Panc1 (cell line): ENCODE data around the gene DAB2IP. TPM values are rescaled to one million over a fixed set of nuclear protein-coding genes. Genes with fewer than 3 reads are reported as not detected.

ENCODE experiments used
- ATAC-seq: fragments of 200-7000 bp; cut with Tn5 transposase; 2 replicates; pipeline ENCODE4 v1.9.1; 2020; ENCODE audit warnings: mild to moderate bottlenecking, moderate library complexity
- BruUV-seq: library from RNA; stranded (reverse); fragments of 400-500 nt; replicated peaks from 2 replicates; lab custom pipeline; 2021; lab: Mats Ljungman, UMichigan
- CTCF ChIA-PET: fragments of 300-600 bp; sonication (Branson Sonifier 250); formaldehyde crosslinking; loops from one replicate; lab custom pipeline; 2022; ENCODE audit warnings: antibody characterized with exemption; lab: Charles Lee
- POLR2A ChIA-PET: fragments of 300-600 bp; sonication (Branson Sonifier 250); formaldehyde crosslinking; loops from one replicate; lab custom pipeline; 2022; ENCODE audit warnings: antibody characterized with exemption; lab: Charles Lee
- DNase-seq: peaks from one replicate; pipeline ENCODE4 v3.0.0-alpha.2; 2010; ENCODE audit warnings: low read depth, low spot score
- H3K27ac ChIP-seq: 2 replicates; pipeline ENCODE4 v1.5.1; 2011; ENCODE audit warnings: mild to moderate bottlenecking, low read length, inconsistent platforms
- H3K27me3 ChIP-seq: fragments of 200-500 bp; sonication (Bioruptor generic); 2 replicates; pipeline ENCODE4 v1.6.0; 2014; ENCODE audit warnings: low read length, inconsistent platforms; ENCODE audit not compliant: control insufficient read depth, insufficient read depth
- H3K36me3 ChIP-seq: fragments of 200-500 bp; sonication (Bioruptor generic); 2 replicates; pipeline ENCODE4 v1.5.1; 2014; ENCODE audit warnings: inconsistent platforms, mild to moderate bottlenecking, low read length, moderate library complexity; ENCODE audit not compliant: control insufficient read depth, insufficient read depth
- H3K4me1 ChIP-seq: 2 replicates; pipeline ENCODE4 v1.5.1; 2011; ENCODE audit warnings: inconsistent platforms, mild to moderate bottlenecking, low read length, moderate library complexity; ENCODE audit not compliant: control insufficient read depth, insufficient read depth
- H3K4me3 ChIP-seq, 2 experiments: 2 replicates each; pipeline ENCODE4 v1.5.1; 2011 to 2012; ENCODE audit warnings: low read depth in 2 of 2, low read length in 2 of 2, mild to moderate bottlenecking in 2 of 2, inconsistent platforms in 1 of 2, moderate library complexity in 1 of 2
- H3K9me3 ChIP-seq: fragments of 200-500 bp; sonication (Bioruptor generic); 2 replicates; pipeline ENCODE4 v1.5.1; 2014; ENCODE audit warnings: low read depth, mild to moderate bottlenecking, inconsistent platforms, low read length, moderate library complexity; ENCODE audit not compliant: control insufficient read depth, insufficient read depth
- POLR2AphosphoS5 ChIP-seq: IDR thresholded peaks from 2 replicates; pipeline ENCODE4 v1.6.1; 2012; ENCODE audit warnings: mild to moderate bottlenecking, low read depth, low read length, moderate library complexity
- SIN3A ChIP-seq: IDR thresholded peaks from 2 replicates; pipeline ENCODE4 v1.6.1; 2012; ENCODE audit warnings: low read depth, mild to moderate bottlenecking, low read length, moderate library complexity, borderline replicate concordance; ENCODE audit not compliant: insufficient read depth
- TCF7L2 ChIP-seq: IDR thresholded peaks from 2 replicates; pipeline ENCODE4 v1.6.1; 2011; ENCODE audit warnings: mild to moderate bottlenecking, low read depth, low read length, inconsistent platforms
- in situ Hi-C: cut with HindIII; loops from 2 replicates; pipeline ENCODE4 v1.10.0; 2016; ENCODE audit warnings: low sequenced_read_pairs, low pct_unique_long_range_greater_than_20kb
- intact Hi-C: fragments of 100-400 bp; cut with micrococcal nuclease; formaldehyde crosslinking; loops from one replicate; pipeline ENCODE4 v1.10.0; 2022; ENCODE audit not compliant: unreplicated experiment
- total RNA-seq: library from RNA; stranded (reverse); gene quantifications from one replicate; pipeline ENCODE4 v1.2.1, GENCODE V29; 2021; ENCODE audit not compliant: unreplicated experiment
- TF ChIP-seq, protein P1 (sequence below): fragments of 450-650 bp; IDR thresholded peaks from 2 replicates; pipeline ENCODE4 v1.5.1; 2017; ENCODE audit warnings: mild to moderate bottlenecking
- TF ChIP-seq, protein P2 (sequence below), 2 experiments: IDR thresholded peaks; 2 replicates each; pipeline ENCODE4 v1.6.1; 2011 to 2012; ENCODE audit warnings: low read depth in 2 of 2, control low read depth in 1 of 2, low read length in 1 of 2, mild to moderate bottlenecking in 1 of 2, moderate library complexity in 1 of 2; ENCODE audit not compliant: insufficient read depth in 1 of 2

The DAB2IP gene
- total RNA-seq, 1 experiment from 2014 or later, result 18.4 TPM

DNA sequence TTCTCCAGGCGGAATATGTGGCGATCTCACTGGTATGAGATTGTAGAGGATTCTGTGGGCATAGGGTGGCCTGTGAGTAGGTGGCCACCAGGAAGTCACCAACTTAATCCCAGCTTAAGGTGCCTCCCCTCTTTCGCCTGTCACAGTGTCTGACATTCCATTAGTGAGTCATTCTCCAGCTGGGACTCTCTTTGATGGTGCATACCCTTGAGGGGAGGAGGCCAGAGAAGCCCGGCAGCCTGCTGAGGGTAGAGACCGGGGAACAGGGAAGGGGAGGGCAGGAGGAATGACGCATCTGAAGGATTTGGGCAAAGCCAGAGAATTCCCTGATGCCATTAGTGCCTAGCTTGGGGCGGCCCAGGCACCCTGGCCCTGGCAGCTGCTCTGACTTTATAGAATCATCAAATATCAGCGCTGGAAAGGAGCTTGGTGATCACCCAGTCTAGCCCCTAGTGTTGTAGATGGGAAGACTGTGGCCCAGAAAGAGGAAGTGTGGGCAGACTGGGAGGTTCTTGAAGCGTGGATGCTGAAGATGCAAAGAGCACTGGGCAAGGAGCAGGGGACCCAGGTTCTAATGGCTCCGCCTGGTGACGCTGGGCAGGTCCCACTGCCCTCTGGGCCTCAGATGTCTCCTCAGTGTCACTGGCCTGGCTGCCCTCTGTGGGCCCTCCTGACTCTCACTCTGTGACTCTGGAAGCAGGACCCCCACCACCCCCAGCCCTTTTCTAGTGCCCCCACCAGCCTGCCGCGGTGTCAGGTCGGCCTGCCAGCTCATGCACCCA, 41.4 kb downstream of the DAB2IP start:
- in situ Hi-C loops (no loop called here), intact Hi-C loops (loop anchor here (10.0 kb wide), 1 partner anchor 48 kb away; no protein-coding TSS in a partner anchor)
- H3K27ac ChIP-seq, result no peak overlapping the region
- no peaks in the 10 kb centered on the region for H3K9me3 ChIP-seq
- no peak overlapping the region for H3K4me3 ChIP-seq
- no peaks in the 10 kb centered on the region for H3K4me1 ChIP-seq
- no peaks in the 10 kb centered on the region for H3K36me3 ChIP-seq
- ChIA-PET CTCF (no interaction called here), POLR2A (no interaction called here)
- no peak for DNase-seq
- H3K27me3 ChIP-seq, result no peaks in the 10 kb centered on the region
- no TSS peak for BruUV-seq
- TF ChIP-seq, protein P1, sequence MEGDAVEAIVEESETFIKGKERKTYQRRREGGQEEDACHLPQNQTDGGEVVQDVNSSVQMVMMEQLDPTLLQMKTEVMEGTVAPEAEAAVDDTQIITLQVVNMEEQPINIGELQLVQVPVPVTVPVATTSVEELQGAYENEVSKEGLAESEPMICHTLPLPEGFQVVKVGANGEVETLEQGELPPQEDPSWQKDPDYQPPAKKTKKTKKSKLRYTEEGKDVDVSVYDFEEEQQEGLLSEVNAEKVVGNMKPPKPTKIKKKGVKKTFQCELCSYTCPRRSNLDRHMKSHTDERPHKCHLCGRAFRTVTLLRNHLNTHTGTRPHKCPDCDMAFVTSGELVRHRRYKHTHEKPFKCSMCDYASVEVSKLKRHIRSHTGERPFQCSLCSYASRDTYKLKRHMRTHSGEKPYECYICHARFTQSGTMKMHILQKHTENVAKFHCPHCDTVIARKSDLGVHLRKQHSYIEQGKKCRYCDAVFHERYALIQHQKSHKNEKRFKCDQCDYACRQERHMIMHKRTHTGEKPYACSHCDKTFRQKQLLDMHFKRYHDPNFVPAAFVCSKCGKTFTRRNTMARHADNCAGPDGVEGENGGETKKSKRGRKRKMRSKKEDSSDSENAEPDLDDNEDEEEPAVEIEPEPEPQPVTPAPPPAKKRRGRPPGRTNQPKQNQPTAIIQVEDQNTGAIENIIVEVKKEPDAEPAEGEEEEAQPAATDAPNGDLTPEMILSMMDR, result no peak
- TF ChIP-seq, protein P2, sequence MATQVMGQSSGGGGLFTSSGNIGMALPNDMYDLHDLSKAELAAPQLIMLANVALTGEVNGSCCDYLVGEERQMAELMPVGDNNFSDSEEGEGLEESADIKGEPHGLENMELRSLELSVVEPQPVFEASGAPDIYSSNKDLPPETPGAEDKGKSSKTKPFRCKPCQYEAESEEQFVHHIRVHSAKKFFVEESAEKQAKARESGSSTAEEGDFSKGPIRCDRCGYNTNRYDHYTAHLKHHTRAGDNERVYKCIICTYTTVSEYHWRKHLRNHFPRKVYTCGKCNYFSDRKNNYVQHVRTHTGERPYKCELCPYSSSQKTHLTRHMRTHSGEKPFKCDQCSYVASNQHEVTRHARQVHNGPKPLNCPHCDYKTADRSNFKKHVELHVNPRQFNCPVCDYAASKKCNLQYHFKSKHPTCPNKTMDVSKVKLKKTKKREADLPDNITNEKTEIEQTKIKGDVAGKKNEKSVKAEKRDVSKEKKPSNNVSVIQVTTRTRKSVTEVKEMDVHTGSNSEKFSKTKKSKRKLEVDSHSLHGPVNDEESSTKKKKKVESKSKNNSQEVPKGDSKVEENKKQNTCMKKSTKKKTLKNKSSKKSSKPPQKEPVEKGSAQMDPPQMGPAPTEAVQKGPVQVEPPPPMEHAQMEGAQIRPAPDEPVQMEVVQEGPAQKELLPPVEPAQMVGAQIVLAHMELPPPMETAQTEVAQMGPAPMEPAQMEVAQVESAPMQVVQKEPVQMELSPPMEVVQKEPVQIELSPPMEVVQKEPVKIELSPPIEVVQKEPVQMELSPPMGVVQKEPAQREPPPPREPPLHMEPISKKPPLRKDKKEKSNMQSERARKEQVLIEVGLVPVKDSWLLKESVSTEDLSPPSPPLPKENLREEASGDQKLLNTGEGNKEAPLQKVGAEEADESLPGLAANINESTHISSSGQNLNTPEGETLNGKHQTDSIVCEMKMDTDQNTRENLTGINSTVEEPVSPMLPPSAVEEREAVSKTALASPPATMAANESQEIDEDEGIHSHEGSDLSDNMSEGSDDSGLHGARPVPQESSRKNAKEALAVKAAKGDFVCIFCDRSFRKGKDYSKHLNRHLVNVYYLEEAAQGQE (IDR thresholded peaks at IDR 0.05; ENCODE audit: insufficient read depth in 1 of 2, low read depth in 2 of 2, low read length in 1 of 2), result no peak
- no peak for TF ChIP-seq TCF7L2
- no peak for TF ChIP-seq SIN3A
- no peak for TF ChIP-seq POLR2AphosphoS5
- ATAC-seq, result no peak

DNA sequence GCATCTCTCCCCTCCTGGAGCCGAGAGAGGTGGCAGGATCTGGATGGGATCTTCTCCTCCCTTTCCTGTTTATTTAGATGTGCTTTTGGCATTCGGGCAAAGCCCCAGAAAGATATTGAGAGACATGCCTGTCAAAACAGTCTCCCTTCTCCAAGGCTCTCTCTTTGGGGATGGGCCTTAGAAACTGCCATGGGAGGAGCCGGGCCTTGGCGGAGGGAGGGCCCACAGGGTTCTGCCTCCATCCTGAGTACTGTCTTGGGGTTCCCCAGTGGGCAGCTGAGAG, 41.9 kb downstream of the DAB2IP start:
- no peak for ATAC-seq
- ChIA-PET CTCF (no interaction called here), POLR2A (no interaction called here)
- H3K27ac ChIP-seq, result no peak overlapping the region
- no peaks in the 10 kb centered on the region for H3K36me3 ChIP-seq
- intact Hi-C loops (loop anchor here (10.0 kb wide), 1 partner anchor 49 kb away; no protein-coding TSS in a partner anchor), in situ Hi-C loops (no loop called here)
- BruUV-seq, result no TSS peak
- no peaks in the 10 kb centered on the region for H3K4me1 ChIP-seq
- H3K9me3 ChIP-seq, result no peaks in the 10 kb centered on the region
- H3K4me3 ChIP-seq, result no peak overlapping the region
- TF ChIP-seq TCF7L2 (no peak), SIN3A (no peak)
- DNase-seq, result no peak
- no peaks in the 10 kb centered on the region for H3K27me3 ChIP-seq

DNA sequence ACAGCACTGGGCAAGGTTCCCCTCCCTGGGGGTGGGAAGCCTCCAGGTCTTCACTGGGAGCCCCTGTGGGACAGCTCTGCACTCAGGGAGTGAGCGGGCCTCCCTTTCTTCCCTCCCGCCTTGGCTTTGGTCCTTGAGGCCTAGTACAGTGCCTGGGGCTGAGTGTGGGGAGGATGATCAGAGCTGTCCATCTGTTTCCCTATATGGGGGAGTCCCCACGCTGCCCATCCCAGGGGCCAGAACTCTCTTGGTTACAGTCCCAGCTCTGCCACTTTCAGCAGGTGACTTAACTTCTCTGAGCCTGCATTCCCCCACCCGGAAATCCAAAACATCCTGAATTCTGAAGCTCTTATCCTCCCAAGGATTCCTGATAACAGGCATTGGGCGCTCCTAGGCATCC, 42.6 kb downstream of the DAB2IP start:
- no peaks in the 10 kb centered on the region for H3K4me1 ChIP-seq
- ChIA-PET POLR2A (no interaction called here), CTCF (interaction anchor here (0.6 kb wide), 1 partner anchor 553 kb away, joined by 4 read pairs; no protein-coding TSS in a partner anchor)
- no peak for ATAC-seq
- in situ Hi-C loops (no loop called here), intact Hi-C loops (loop anchor here (10.0 kb wide), 1 partner anchor 49 kb away; no protein-coding TSS in a partner anchor)
- TF ChIP-seq POLR2AphosphoS5 (no peak), TCF7L2 (no peak), SIN3A (no peak)
- TF ChIP-seq, protein P1, result no peak
- TF ChIP-seq, protein P2 (IDR thresholded peaks at IDR 0.05; ENCODE audit: insufficient read depth in 1 of 2, low read depth in 2 of 2, low read length in 1 of 2), result no peak
- H3K9me3 ChIP-seq, result no peaks in the 10 kb centered on the region
- H3K4me3 ChIP-seq, result no peak overlapping the region
- no peaks in the 10 kb centered on the region for H3K27me3 ChIP-seq
- H3K36me3 ChIP-seq, result no peaks in the 10 kb centered on the region
- no peak for DNase-seq
- no TSS peak for BruUV-seq
- no peak overlapping the region for H3K27ac ChIP-seq
